ENCODE data around the gene EXOC3L1. TPM values are rescaled to one million over a fixed set of nuclear protein-coding genes. Genes with fewer than 3 reads are reported as not detected.

Gene EXOC3L1
- total RNA-seq, 1 donor from 2014 or later = 1.1 TPM

- DNase-seq (ENCODE audit: low read depth, low spot score) = no peak
These were observed 39.7 kb downstream of the EXOC3L1 start for GRCh38 chr16:67150047-67150832.

- no peak for DNase-seq (ENCODE audit: low read depth, low spot score)
These were observed 40.5 kb downstream of the EXOC3L1 start for GRCh38 chr16:67149276-67150046.

GRCh38 chr16:67148656-67149275, 41.2 kb downstream of the EXOC3L1 start:
- no peak for DNase-seq (ENCODE audit: low read depth, low spot score)

- DNase-seq (ENCODE audit: low read depth, low spot score) = no peak
These were observed 41.7 kb downstream of the EXOC3L1 start for GRCh38 chr16:67148221-67148620.

GRCh38 chr16:67147437-67148140, 42.3 kb downstream of the EXOC3L1 start:
- DNase-seq (ENCODE audit: low read depth, low spot score) = no peak

- DNase-seq (ENCODE audit: low read depth, low spot score) = no peak
These were observed 43.2 kb downstream of the EXOC3L1 start for GRCh38 chr16:67146523-67147357.

GRCh38 chr16:67145746-67146145, 44.2 kb downstream of the EXOC3L1 start:
- no peak for DNase-seq (ENCODE audit: low read depth, low spot score)

GRCh38 chr16:67144943-67145342, 45.0 kb downstream of the EXOC3L1 start:
- no peak for DNase-seq (ENCODE audit: low read depth, low spot score)

GRCh38 chr16:67142342-67142741, 47.6 kb downstream of the EXOC3L1 start:
- no peak for DNase-seq (ENCODE audit: low read depth, low spot score)

- DNase-seq (ENCODE audit: low read depth, low spot score) = no peak
These were observed 48.5 kb downstream of the EXOC3L1 start for GRCh38 chr16:67141391-67141790.

- DNase-seq (ENCODE audit: low read depth, low spot score) = peak; percentile 88
These were observed 52.3 kb downstream of the EXOC3L1 start for GRCh38 chr16:67137605-67138004.

Other genes starting within 250 kb of the EXOC3L1 start
- gene CES3, start 228.9 kb downstream of the EXOC3L1 start, total RNA-seq = not detected in 2 replicates
- gene CES4A, start 201.5 kb downstream of the EXOC3L1 start, total RNA-seq = 0.59 and 0.85 TPM in 2 replicates
- gene CBFB, start 161.0 kb downstream of the EXOC3L1 start, total RNA-seq = 86.0 and 148 TPM in 2 replicates
- 14.2 and 18.3 TPM in 2 replicates for gene PHAF1, start 80.2 kb downstream of the EXOC3L1 start, total RNA-seq
- 6.0 and 6.1 TPM in 2 replicates for gene B3GNT9, start 39.1 kb downstream of the EXOC3L1 start, total RNA-seq
- 12.7 and 18.0 TPM in 2 replicates for gene TRADD, start 30.2 kb downstream of the EXOC3L1 start, total RNA-seq
- 2.9 and 5.9 TPM in 2 replicates for gene FBXL8, start 30.2 kb downstream of the EXOC3L1 start, total RNA-seq
- gene HSF4, start 25.4 kb downstream of the EXOC3L1 start, total RNA-seq = 0.13 and 0.95 TPM in 2 replicates
- gene NOL3, start 19.6 kb downstream of the EXOC3L1 start, total RNA-seq = 9.1 and 10.6 TPM in 2 replicates
- gene MATCAP1, start 6.2 kb downstream of the EXOC3L1 start, total RNA-seq = 11.7 and 12.8 TPM in 2 replicates
- gene E2F4, start 2.0 kb upstream of the EXOC3L1 start, total RNA-seq = 68.3 and 82.9 TPM in 2 replicates
- 0.53 and 1.4 TPM in 2 replicates for gene ELMO3, start 9.0 kb upstream of the EXOC3L1 start, total RNA-seq
- 27.5 and 30.0 TPM in 2 replicates for gene TMEM208, start 37.0 kb upstream of the EXOC3L1 start, total RNA-seq
- 22.1 and 27.0 TPM in 2 replicates for gene FHOD1, start 57.3 kb upstream of the EXOC3L1 start, total RNA-seq
- 0.99 and 1.3 TPM in 2 replicates for gene SLC9A5, start 58.8 kb upstream of the EXOC3L1 start, total RNA-seq
- gene PLEKHG4, start 89.4 kb upstream of the EXOC3L1 start, total RNA-seq = 33.2 and 51.5 TPM in 2 replicates
- 0.28 and 0.33 TPM in 2 replicates for gene KCTD19, start 136.6 kb upstream of the EXOC3L1 start, total RNA-seq
- gene LRRC36, start 136.7 kb upstream of the EXOC3L1 start, total RNA-seq = 0.32 and 0.92 TPM in 2 replicates
- gene TPPP3, start 203.4 kb upstream of the EXOC3L1 start, total RNA-seq = 0.18 and 0.20 TPM in 2 replicates
- gene ZDHHC1, start 226.3 kb upstream of the EXOC3L1 start, total RNA-seq = 4.0 and 7.8 TPM in 2 replicates
- not detected in 2 replicates for gene HSD11B2, start 241.0 kb upstream of the EXOC3L1 start, total RNA-seq